GM18861 (cell line): ENCODE results near the gene TUBA3E.
"Not testable (repeated sequence)": the region's sequence is repeated elsewhere in the genome, so short reads cannot be mapped to it uniquely, and the experiment has no call there.

Experiments
- ATAC-seq: cut with Tn5 transposase; IDR thresholded peaks from one replicate; pipeline ENCODE4 v1.9.1; 2021; ENCODE audit not compliant: unreplicated experiment

TUBA3E gene

GRCh38 chr2:130150181-130151144, 47.8 kb downstream of the TUBA3E start:
- no peak for ATAC-seq

- not testable (repeated sequence) for ATAC-seq
These were observed 49.7 kb downstream of the TUBA3E start for GRCh38 chr2:130148515-130148914.

- peak; percentile 94 for ATAC-seq
These were observed 53.2 kb downstream of the TUBA3E start, which contains the start of gene CCDC74B for GRCh38 chr2:130145006-130145414. Gene CCDC74B, minus strand, starts transcription at chr2:130145112. Its CDS starts 116 bp downstream, at chr2:130144996.

- ATAC-seq: not testable (repeated sequence)
These were observed 54.8 kb downstream of the TUBA3E start for GRCh38 chr2:130143266-130144039.

GRCh38 chr2:130142396-130143265, 55.6 kb downstream of the TUBA3E start:
- not testable (repeated sequence) for ATAC-seq
